NCI-H1092 treated with DMSO at 0.1 percent for 48 hours (cell line): Measurements from ENCODE around the gene F3.
A peak's percentile ranks its signal among the peaks of the same experiment; 100 is the strongest.

Experiments used
- DNase-seq: peaks from one replicate; lab custom pipeline; 2025; lab: John Stamatoyannopoulos, UW

Gene F3

DNA sequence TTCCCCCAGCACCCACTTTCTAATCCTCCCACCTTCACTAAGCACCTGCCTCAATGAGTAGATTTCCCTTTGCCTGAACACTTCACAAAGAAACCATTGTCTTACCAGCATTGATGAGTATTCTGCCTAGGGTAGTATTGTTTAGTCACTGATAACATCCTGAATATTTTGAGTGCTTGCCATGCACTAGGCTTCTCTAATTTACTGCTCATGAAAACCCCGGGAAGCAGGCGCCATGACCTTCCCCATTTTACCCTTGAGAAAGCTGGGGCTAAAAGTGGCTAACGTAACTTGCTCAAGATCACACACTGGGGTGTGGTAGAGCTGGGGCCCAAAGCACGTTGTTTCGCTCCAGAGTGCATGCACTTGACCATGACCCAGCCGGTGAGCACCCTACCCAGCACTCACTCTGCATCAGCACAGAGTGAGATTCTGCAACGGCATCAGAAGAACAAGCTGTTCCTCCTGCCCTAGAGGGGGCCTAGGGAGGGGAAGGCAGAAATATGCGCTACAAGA is 10.6 kb upstream of the F3 start:
- DNase-seq: no peak

DNA sequence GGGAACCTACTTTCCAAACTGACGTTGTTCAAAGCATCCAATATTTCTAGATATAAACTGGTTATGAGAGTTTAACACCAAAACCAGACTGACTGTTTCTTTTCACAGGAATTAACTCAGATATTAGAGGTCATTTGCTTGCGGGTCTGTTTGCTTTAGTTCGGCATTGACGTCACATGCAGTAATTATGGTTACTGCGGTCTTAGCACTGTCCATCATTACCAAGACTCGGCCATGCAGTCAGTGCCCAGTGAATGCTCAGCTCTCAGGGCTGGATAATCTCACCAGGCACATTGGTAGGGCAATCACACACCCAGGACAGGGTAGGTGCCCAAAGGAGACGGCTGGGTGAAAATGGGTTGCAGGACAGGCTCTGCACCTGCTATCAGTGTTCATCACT is 9.9 kb upstream of the F3 start:
- DNase-seq: no peak

DNA sequence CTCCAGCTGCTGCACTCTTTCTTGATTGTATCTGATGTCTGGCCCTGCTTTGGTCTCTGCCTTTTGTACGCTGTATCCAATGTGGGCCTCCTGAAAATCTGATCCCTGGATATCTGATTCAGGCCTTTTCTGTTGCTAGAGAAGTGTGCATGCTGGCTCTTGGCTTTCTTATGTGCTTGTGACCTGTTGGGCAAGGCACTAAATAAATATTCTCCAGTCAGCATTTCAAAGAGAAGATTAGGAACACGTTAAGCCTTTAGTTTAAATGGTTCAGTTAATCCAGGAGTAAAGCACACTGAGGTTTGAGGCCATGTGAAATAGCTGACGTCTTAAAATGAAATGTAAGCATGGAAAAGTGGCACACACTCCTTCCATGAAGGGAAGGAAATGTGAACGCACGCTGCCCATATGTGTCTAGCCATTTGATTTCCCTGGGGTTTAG is 9.3 kb upstream of the F3 start:
- DNase-seq: no peak

DNA sequence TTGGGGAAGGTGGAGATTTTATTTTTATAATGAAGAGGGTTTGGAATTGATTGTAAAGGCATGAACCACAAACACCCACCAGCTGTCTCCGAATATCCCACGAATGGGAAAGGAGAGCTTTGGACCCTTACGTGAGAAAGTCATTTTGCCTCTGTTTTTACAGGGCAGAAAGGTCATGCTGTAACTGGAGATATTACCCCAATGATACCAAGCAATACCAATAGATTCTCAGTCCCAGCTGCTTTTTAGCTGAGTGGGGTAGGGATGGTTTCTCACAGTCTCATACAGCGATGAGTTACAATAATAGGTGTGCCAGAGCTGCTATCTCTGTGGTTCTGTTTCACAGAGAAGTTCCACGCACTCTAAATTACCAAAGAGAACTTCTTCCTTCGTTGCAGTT is 8.8 kb upstream of the F3 start:
- no peak for DNase-seq

DNA sequence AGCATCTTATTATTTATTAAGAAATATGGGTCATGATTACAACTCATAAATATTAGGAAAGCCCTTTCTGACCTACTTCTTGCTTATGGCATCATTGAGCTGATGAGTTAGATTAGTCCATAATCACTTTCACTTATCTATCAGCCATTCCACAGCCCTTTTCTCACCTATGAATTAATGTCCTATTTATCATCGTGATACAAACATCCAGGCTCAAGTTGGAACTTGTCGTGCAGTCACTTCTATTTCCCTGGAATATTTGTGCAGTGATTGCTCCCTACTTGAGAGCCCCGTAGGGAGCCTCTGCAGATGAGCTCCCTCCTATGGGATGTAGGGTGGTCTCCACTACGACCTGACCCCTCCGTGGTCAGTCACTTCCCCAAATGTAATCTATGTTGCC is 8.1 kb upstream of the F3 start:
- DNase-seq: no peak

DNA sequence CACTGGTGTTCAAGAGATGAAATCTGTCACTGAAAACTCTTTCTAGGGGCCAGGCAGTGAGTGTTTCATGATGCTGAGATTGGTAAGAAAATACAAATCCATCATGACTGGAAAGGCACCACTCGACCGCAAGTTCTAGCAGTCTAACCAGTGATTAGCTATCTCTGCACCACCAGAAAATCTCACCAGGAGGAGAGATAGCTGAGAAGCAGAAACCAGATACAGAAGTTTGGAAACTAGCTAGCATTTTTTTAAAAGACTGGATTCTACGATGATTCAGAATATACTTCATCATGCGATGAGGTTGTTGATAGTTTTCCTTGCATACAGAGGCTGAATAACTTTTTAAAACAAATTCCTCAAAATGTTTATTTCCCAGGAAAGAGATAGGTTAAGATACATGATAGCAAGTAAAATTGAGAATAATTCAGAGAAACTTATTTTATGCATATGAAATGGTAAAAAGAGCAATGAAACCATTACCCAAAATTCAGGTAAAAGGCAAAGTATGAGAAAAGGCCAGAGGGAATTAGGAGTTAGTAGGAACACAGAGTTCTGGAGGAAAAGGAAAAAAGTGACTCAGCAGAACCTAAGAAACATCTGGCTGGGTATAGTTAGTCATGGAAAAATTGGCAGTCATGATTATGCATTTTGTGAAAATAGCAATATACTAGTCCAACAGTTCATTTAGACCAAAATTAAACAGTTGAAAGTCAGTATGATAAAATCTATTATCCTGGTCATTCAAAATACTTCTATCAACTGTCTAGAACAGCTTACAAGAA is 3.3 kb upstream of the F3 start:
- no peak for DNase-seq

DNA sequence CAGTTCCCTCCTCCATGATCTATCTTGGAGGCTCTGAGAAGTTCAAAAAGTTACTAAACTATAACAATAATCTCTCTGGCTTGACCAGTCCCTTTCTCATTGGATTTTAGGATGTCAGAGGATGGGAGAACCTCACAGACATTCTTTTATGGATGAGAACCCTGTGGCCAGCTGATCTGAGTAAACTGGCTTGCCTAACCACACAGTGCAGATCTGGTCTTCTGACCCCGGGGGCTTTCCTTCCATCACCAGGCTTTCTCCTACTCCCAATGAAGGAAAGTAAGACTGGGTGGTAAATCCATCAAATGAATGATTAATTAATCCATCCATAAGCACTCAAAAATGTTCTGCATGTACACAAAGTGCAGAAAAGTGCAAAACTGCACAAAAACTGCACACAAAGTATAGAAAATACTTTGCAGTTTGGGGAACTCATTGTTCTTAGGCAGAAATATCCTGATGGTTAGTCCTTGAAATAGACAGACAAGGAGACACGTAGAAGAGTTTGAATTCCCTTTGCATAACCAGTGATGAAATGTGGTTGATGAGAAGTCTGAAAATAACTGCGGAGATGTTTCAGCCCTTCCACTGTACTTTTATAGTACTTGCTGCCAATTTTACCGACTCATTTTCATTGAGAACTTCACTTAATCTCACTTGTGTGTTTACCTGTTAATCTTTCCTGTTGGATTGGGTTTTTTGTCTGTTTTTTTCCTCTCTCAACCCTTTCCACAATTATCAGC is 2.5 kb upstream of the F3 start:
- no peak for DNase-seq

DNA sequence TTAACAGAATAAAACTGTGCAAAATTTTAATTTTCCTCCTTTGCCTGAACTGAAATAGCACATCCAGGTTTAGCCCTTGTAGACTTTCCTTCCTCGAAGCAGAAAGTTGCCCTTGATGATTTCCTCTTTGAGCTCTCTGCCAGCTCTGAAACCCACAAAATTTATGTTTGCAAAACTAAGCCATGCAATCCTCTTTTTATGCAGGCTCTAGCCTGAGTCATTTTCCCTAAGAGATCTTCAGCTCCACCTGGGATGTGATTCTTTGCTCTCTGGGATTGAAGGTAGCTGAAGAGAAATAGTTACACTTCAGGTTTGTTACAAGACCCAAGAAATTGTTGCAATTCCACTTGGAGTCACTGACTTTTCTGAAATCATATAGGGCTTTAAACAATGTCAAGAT is 1.4 kb upstream of the F3 start:
- DNase-seq: no peak

DNA sequence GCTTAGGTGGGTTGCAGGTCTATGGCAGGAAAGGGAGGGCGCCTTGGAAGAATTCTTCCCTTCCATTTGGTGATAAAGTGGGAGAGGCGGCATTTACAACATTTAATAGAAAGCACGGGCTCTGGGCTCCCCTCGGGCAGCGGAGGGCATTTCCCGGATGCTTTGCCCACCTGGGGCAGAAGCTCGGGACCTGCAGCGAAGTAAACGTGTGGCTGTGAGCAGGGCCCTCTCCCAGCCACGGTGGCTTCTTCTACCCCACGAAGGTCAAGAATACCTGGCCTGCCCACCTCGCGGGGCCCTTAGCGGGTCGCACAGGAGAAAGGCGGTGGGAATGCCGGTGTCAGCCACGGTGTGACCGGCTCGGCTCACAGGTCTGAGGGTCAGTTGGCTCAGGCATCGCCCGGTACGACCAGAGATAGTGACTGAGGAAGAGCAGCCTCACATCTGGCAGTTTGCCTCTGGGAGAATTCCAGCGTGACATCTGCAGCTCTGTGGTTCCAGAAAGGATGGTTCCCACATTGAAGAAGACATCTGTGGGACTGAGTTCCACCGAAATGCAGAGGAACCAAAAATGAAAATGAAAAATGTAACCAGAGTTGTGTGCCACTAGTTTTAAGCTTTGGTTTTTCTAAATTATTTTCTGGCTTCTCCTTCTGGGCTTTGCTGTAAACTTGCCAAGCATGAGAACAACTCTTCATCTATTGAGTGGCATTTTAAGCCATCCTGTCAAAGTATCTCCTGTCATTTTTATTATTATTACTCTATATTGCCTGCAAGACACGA is 720 bp upstream of the F3 start:
- DNase-seq: no peak

DNA sequence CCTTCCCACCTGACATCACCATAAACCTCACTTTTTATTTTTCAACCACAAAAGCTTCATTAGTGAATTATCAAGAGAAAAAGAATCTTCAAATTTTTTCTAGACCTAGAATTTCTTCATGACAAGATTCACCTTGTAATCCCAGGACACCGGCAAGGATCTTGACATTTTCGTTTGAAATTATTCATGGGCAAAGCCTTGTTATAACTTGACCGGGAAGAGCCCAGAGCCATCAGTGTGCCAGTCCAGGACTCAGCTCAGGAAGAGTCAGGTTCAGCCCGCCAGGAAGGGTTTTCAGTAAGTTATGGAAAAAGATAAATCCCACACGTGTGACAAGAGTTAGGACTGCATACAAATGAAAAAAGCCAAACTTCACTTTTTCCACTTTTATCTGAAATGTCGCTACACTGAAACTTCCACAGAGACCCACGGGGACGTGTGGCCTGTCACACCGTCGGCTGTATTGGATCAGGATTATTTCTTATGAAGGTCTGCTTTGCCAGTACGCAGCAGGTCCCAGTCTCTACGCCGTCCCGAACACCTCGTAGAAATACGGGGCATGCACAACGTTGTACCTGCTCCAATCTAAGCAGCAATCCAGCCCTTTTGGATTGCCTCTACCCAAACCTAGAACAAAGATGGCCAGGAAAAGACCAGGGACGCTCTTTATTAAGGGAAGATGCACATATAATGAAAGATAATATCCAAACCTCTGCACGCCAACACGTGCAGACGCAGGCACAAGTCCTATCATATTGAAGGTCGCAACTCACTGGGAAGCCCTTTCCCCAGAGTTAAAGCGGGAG is 916 bp downstream of the F3 start:
- no peak for DNase-seq

DNA sequence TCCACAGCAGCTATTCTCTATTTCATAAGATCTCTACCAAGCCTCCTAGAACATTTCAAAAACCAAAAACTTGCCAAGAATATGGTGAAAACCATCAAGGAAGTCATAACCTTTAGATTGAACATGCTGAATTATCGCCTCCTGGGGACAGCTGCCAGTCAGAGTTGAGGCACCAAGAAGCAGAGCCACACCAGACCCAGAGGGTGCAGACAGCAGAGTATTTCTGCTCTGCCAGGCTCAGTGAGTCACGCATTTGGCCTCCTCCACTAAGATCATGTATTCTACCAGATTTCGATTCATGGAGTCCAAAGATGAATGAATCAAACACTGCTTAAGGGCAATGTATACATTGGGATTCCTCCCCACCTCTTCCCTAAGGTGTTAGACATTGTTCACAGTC is 2.1 kb downstream of the F3 start:
- no peak for DNase-seq

DNA sequence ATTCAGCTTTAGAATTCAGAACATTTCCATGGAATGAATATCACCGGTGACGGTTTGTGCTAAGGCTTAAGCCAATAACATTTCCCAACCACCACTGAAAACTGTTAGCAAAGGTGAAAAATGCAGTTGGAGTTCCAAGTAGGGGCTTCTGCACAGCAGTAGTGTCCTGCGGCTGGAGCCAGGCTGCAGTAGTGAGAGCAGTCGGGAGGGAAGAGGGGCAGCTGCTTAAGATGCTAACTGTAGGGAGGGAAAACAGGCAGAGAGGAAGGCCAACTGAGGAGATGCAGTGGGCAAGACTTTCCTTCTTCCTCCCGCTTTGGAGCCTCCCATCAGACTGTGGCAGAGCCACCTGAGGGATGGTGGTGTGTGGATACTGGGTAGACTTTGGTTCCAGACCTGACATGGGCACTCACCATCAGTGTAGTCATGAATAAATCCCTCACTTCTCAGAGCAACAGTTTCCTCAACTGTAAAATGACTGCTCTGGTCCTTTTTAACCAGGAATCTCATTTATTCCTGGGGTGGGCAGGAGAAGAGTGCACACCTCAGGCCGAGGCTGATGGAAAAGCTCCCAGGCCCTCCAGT is 3.2 kb downstream of the F3 start:
- no peak for DNase-seq

DNA sequence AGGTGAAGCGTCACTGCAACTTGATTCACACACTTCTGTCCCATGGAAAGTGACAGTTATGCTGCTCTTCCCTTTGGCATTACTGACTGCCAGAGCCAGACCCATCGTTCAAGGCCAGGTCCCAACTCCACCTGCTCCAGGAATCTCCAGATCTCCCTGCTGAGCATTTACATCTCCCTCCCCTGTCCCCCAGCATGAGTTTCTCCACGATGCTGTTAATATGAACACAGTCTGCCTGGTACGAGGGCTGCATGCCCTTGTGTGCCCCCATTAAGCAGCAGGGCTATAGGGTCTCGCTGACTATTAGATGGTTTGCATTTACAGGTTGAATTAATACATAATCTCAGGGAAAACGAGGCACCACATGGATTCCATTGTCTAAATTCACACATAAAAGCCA is 4.3 kb downstream of the F3 start:
- DNase-seq: no peak

DNA sequence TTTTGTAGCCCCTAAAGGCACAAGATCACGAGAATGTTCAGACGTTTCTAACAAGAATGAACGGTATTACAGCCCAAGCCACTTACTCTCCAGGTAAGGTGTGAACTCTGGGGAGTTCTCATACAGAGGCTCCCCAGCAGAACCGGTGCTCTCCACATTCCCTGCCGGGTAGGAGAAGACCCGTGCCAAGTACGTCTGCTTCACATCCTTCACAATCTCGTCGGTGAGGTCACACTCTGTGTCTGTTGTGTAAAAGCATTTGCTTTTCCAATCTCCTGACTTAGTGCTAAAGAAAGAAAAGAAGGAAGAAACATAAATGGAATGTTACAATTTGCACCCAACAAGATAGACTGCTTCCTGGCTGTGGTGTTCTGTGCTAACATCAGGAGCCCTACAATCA is 5.7 kb downstream of the F3 start:
- DNase-seq: no peak

DNA sequence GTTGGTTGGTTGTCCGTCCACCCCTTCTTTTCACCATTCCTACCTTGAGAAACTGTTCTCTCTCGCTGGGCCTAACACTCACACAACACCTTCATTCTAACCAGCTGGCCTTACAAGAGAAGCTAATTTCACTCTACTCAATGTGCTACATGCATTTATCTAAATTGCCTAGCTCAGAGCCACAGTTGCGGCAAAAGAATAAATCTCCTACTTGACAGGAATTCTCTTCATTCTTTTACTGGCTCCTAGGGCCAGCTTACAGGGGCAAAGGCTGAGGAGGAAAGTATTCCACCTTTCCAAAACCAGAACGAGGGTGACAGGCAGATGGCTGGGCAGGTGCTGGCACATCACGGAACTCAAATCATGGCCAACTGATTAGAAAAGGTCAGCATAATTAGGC is 6.5 kb downstream of the F3 start:
- DNase-seq: no peak

DNA sequence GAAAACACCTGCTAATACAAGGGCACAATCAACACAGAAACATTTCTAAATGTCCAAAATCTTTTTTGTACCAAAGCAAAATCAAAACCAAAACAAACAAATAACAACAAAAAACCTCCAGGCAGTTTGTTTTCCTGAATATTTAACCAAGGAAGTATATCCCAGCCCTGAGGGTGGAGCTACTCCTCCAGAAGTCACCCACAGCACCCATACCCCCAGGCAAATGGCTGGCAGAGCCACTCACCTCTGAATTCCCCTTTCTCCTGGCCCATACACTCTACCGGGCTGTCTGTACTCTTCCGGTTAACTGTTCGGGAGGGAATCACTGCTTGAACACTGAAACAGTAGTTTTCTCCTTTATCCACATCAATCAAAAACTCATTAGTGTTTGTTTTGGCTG is 9.5 kb downstream of the F3 start:
- peak; percentile 10 for DNase-seq

DNA sequence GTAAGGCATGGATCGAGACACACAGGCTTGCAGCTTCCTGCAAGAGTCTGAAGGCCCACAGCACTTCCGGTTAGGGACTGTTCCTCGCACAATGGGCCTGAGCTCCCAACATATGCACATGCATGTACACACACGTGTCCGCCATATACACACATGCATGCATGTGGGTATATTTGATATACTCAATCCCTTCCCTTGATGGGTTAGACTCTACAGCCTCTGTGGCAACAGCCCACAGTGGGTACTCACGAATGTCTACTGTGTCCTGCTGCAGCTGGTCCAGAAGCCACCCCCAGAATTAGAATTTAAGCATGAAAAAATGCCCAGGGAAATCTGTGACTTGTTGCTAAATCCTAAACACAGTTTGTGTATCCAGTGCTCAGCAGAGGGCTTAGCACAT is 9.9 kb downstream of the F3 start:
- no peak for DNase-seq

DNA sequence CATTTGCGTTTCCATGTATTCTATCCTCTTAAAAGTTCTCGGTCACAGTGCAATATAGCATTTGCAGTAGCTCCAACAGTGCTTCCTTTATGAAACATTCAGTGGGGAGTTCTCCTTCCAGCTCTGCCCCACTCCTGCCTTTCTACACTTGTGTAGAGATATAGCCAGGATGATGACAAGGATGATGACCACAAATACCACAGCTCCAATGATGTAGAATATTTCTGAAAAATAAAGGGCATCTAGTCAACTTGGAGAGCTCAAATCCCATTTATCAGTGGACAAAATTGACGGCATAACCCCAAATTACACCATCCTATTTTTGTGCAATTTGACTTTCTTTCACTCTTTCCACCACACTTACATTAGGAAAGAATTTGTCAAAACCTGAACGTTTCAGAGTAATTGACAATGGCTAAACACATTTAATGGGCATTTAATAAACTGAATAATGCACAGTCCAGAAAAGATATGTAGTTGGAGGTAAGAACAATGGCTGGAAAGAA is 11.1 kb downstream of the F3 start:
- no peak for DNase-seq

DNA sequence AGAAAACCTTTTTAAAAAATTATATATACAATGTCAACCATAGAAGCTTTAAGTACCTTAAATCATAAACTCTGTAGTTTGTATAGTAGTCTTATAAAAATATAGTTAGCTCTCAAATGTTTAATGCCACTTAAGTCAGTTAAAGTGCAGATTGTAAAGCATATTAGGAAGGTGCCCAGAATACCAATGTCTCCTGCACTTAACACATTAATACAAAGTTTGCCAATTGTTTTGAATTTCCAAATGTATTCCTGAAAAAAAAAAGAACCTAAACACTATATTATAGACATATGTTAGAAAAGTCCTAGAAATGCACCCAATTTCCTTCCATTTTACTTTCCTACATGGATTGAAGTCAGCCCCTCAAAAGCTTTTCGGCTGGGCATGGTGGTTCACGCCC is 12.1 kb downstream of the F3 start:
- no peak for DNase-seq

DNA sequence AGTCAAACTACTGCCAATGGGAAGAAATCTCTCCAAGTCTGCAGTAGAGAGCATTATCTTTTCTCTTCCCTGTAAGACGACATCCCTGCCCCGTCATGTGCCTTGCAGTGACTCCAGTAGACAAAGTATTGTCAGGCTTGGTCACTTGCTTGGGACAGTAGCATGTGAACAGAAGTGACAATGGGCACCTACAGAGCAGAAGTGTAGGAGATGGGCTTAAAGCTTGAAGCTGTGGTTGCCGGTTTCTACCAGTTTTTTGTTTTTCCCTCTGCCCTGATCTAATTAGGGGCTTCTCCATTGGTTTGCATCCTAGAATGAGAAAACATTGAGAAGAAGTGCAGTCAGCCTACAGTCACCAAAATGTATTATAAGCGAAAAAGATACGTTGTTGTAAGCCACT is 12.7 kb downstream of the F3 start:
- DNase-seq: no peak

DNA sequence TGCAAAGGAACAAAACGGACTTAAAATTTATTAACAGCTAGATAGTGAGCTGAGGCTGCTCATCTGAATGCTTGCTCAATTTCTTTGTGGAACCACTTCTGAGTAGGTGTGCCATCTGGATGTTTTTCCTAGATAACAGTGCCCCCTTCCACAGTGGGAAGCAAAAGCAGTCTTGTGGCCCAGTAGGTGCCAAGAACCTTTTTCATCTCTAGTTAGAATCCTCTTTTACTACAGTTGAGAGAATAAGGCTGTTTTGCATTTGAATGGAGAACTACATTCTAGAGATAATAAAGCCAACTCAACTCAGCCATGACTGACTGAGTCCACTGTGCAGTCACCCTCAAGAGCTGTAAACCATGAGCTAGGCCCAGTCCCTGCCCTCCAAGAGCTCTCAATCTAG is 13.3 kb downstream of the F3 start:
- no peak for DNase-seq
